ENCODE results near the gene BRK1. TPM values are rescaled to one million over a fixed set of nuclear protein-coding genes. Genes with fewer than 3 reads are reported as not detected.

Gene BRK1
- total and polyA plus RNA-seq, 9 of the 15 experiments (the other 6 are each of a cell fraction or from before 2014, with no cell fraction given) = 105 to 634 (median 250) TPM

DNA sequence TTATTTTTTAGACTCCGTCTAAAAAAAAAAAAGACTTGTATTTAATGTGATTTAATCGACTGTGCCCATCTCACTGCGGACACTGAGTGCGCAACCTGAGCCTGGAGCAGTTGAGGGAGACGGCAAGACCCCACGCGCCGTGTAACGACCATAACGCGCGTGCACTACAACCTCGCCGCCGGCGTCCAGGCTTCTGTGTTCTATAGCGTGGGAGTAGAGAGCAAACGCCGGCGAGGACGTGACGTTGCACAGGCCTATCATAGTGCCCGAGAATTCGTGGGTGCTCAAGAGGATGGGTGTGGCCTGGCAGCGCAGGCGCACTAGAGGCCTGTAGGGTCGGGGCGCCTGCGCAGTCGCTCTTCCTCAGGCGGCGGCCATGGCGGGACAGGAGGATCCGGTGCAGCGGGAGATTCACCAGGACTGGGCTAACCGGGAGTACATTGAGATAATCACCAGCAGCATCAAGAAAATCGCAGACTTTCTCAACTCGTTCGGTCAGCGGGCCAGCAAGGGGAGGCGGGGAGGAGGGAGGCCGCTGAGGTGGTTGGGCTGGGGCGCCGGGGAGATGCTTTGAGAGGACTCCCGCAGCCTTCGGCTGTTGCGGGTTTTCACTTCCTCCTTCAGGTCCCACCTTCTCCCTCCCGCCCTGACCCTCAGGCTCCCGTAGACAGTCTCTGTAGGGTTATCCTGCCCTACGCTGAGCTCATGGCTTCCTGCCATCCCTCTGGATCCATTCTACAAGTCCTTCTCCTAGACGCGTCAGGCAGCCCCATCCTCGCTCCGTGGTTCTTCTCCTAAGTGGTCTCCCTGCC, at the start of gene BRK1 (continued):
- TF ChIP-seq, protein P1, sequence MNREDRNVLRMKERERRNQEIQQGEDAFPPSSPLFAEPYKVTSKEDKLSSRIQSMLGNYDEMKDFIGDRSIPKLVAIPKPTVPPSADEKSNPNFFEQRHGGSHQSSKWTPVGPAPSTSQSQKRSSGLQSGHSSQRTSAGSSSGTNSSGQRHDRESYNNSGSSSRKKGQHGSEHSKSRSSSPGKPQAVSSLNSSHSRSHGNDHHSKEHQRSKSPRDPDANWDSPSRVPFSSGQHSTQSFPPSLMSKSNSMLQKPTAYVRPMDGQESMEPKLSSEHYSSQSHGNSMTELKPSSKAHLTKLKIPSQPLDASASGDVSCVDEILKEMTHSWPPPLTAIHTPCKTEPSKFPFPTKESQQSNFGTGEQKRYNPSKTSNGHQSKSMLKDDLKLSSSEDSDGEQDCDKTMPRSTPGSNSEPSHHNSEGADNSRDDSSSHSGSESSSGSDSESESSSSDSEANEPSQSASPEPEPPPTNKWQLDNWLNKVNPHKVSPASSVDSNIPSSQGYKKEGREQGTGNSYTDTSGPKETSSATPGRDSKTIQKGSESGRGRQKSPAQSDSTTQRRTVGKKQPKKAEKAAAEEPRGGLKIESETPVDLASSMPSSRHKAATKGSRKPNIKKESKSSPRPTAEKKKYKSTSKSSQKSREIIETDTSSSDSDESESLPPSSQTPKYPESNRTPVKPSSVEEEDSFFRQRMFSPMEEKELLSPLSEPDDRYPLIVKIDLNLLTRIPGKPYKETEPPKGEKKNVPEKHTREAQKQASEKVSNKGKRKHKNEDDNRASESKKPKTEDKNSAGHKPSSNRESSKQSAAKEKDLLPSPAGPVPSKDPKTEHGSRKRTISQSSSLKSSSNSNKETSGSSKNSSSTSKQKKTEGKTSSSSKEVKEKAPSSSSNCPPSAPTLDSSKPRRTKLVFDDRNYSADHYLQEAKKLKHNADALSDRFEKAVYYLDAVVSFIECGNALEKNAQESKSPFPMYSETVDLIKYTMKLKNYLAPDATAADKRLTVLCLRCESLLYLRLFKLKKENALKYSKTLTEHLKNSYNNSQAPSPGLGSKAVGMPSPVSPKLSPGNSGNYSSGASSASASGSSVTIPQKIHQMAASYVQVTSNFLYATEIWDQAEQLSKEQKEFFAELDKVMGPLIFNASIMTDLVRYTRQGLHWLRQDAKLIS (CRISPR knock-in tag; IDR thresholded peaks at IDR 0.05) = peak; percentile 79
- TF ChIP-seq TBP (optimal IDR thresholded peaks at IDR 0.05; ENCODE audit: low read depth, low read length) (peak; percentile 98), HNRNPK (IDR thresholded peaks at IDR 0.05; ENCODE audit: low read depth, low read length, poor library complexity, severe bottlenecking) (no peak), TAF7 (tag; IDR thresholded peaks at IDR 0.05) (peak; percentile 66), CHCHD3 (CRISPR knock-in tag; IDR thresholded peaks at IDR 0.05) (peak; percentile 78), ZKSCAN1 (IDR thresholded peaks at IDR 0.05; ENCODE audit: low read depth, low read length) (peak; percentile 75), ZSCAN29 (IDR thresholded peaks at IDR 0.05) (no peak), ETV6 (IDR thresholded peaks at IDR 0.05; ENCODE audit: borderline replicate concordance in 1 of 2, low read depth in 2 of 2, low read length in 1 of 2) (no peak), ETV6 (CRISPR knock-in tag; IDR thresholded peaks at IDR 0.05; ENCODE audit: borderline replicate concordance) (0 out of 2 replicates have a peak, but pooled peaks have one; percentile 65), GTF2A2 (tag; IDR thresholded peaks at IDR 0.05) (no peak), FOS (IDR thresholded peaks at IDR 0.05; ENCODE audit: extremely low read depth, insufficient read length) (peak; percentile 50), KLF10 (CRISPR knock-in tag; IDR thresholded peaks at IDR 0.05) (no peak), ILF3 (IDR thresholded peaks at IDR 0.05; ENCODE audit: borderline replicate concordance) (no peak), FOXA1 (IDR thresholded peaks at IDR 0.05; ENCODE audit: borderline replicate concordance) (no peak), ZNF3 (CRISPR knock-in tag; IDR thresholded peaks at IDR 0.05) (no peak), MAFG (tag; conservative IDR thresholded peaks at IDR 0.05) (no peak)
- TF ChIP-seq, protein P2, sequence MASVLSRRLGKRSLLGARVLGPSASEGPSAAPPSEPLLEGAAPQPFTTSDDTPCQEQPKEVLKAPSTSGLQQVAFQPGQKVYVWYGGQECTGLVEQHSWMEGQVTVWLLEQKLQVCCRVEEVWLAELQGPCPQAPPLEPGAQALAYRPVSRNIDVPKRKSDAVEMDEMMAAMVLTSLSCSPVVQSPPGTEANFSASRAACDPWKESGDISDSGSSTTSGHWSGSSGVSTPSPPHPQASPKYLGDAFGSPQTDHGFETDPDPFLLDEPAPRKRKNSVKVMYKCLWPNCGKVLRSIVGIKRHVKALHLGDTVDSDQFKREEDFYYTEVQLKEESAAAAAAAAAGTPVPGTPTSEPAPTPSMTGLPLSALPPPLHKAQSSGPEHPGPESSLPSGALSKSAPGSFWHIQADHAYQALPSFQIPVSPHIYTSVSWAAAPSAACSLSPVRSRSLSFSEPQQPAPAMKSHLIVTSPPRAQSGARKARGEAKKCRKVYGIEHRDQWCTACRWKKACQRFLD (CRISPR knock-in tag; IDR thresholded peaks at IDR 0.05) = peak; percentile 94
- TF ChIP-seq, protein P3, sequence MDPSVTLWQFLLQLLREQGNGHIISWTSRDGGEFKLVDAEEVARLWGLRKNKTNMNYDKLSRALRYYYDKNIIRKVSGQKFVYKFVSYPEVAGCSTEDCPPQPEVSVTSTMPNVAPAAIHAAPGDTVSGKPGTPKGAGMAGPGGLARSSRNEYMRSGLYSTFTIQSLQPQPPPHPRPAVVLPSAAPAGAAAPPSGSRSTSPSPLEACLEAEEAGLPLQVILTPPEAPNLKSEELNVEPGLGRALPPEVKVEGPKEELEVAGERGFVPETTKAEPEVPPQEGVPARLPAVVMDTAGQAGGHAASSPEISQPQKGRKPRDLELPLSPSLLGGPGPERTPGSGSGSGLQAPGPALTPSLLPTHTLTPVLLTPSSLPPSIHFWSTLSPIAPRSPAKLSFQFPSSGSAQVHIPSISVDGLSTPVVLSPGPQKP (CRISPR knock-in tag; IDR thresholded peaks at IDR 0.05) = no peak
- TF ChIP-seq, protein P4, sequence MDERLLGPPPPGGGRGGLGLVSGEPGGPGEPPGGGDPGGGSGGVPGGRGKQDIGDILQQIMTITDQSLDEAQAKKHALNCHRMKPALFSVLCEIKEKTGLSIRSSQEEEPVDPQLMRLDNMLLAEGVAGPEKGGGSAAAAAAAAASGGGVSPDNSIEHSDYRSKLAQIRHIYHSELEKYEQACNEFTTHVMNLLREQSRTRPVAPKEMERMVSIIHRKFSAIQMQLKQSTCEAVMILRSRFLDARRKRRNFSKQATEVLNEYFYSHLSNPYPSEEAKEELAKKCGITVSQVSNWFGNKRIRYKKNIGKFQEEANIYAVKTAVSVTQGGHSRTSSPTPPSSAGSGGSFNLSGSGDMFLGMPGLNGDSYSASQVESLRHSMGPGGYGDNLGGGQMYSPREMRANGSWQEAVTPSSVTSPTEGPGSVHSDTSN (CRISPR knock-in tag; IDR thresholded peaks at IDR 0.05; ENCODE audit: low read depth) = no peak
- TF ChIP-seq, protein P4 (tag; conservative IDR thresholded peaks at IDR 0.05; ENCODE audit: low read depth) = no peak

All from K562 (cell line).